Coronary artery (tissue), 2 donors: ENCODE measurements around the gene CD81.
"Not testable (repeated sequence)": the region's sequence is repeated elsewhere in the genome, so short reads cannot be mapped to it uniquely, and the experiment has no call there.

Source experiments
- DNase-seq: peaks from one replicate; pipeline ENCODE4 v3.0.0-alpha.2; 2017; ENCODE audit warnings: low spot score
- H3K27ac ChIP-seq, 2 donors: fragments of 200-600 bp; sonication (generic); one replicate each; pipeline ENCODE4 v1.5.1; 2016 to 2019
- H3K4me3 ChIP-seq: fragments of 200-600 bp; sonication (generic); 2 replicates; pipeline ENCODE4 v1.5.1; 2016; ENCODE audit warnings: mild to moderate bottlenecking, moderate library complexity
- CTCF ChIP-seq: fragments of 200-600 bp; sonication (generic); IDR thresholded peaks from one replicate; pipeline ENCODE4 v1.5.1; 2019; ENCODE audit warnings: antibody characterized with exemption

The CD81 gene

GRCh38 chr11:2348986-2349385 is 28.1 kb upstream of the CD81 start:
- Histone ChIP-seq H3K4me3 (no peak overlapping the region), H3K27ac (no peak overlapping the region)
- no peak for TF ChIP-seq CTCF
- DNase-seq = no peak

GRCh38 chr11:2351701-2352100 is 25.4 kb upstream of the CD81 start:
- TF ChIP-seq CTCF = no peak
- no peak overlapping the region for H3K27ac ChIP-seq
- H3K4me3 ChIP-seq = no peak overlapping the region
- no peak for DNase-seq

- Histone ChIP-seq H3K27ac (no peak overlapping the region), H3K4me3 (no peak overlapping the region)
- no peak for TF ChIP-seq CTCF
- no peak for DNase-seq
Observed at GRCh38 chr11:2352420-2352819, 24.7 kb upstream of the CD81 start.

- Histone ChIP-seq H3K4me3 (no peak overlapping the region), H3K27ac (no peak overlapping the region)
- no peak for TF ChIP-seq CTCF
- DNase-seq = no peak
Observed at GRCh38 chr11:2355000-2355644, 22.0 kb upstream of the CD81 start.

- no peak overlapping the region for H3K27ac ChIP-seq
- no peak for TF ChIP-seq CTCF
- no peak for DNase-seq
- no peak overlapping the region for H3K4me3 ChIP-seq
Observed at GRCh38 chr11:2357246-2357645, 19.9 kb upstream of the CD81 start.

- H3K27ac ChIP-seq, H3K4me3 ChIP-seq, DNase-seq: not testable (repeated sequence)
Observed at GRCh38 chr11:2357651-2358050, 19.5 kb upstream of the CD81 start.

- H3K27ac ChIP-seq = no peak overlapping the region
- DNase-seq = no peak
- H3K4me3 ChIP-seq = no peak overlapping the region
- TF ChIP-seq CTCF = no peak
Observed at GRCh38 chr11:2358754-2359442, 18.2 kb upstream of the CD81 start.
